ENCODE results near the gene ATG16L1. TPM values are rescaled to one million over a fixed set of nuclear protein-coding genes. Genes with fewer than 3 reads are reported as not detected.

ATG16L1 gene
- total RNA-seq, 1 experiment from 2014 or later, result 34.2 TPM

DNA sequence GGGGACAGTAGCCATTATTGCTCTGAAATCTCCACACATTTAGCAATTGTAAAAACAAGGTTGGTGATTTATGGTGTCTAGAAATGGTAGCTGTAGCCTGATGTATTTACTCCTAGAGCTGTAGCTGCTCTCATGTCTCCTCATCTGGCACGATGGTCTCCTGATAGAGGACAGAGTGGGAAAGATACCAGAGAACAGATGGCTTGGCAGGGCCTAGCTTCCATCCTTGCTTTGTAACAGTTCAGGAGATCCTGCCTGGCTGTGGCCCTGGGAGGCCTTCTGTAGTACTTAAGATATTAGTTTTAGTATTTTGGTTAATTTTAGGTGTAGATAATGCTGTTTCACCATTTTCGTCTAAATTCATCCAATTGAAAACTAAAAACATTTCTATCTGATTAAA, 6.7 kb downstream of the ATG16L1 start:
- DNase-seq (ENCODE audit: low read depth), result no peak

DNA sequence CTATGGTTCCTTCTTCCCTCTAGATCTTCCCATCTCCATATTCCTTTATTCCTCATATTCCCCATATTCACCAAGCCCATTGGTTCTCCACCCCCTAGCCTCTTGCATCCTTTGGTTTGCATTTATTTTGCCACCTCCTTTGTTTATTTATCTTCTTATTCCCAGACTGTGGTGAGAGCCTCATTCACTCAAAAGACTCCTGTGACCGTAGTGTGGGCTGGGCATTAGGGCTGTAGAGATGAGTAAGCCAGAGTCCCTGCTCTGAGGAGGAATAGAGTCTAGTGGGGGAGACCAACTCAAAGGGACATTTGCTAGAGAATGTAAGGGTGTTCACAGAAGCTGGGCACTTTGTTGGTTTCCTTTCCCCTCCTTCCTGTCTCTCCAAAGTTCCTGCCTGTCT, 8.3 kb downstream of the ATG16L1 start:
- DNase-seq (ENCODE audit: low read depth), result no peak

DNA sequence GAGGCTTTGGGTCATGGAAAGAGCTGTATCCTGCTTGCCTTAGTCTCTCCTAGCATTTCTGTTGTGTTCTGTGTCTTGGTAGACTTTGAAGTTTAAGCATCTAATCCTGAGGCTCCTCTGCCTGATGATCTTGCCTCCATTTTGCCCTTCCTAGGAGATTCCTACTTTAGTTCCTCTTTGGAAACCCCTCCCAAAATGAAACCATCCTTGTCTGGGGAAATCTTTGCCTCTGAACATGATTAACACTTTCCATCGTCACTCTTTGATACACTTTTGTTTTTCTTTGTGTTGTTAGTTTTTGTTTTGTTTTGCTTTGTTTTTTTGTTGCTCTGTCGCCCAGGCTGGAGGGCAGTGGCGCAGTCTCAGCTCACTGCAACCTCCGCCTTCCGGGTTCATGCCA, 9.2 kb downstream of the ATG16L1 start:
- no peak for DNase-seq (ENCODE audit: low read depth)

DNA sequence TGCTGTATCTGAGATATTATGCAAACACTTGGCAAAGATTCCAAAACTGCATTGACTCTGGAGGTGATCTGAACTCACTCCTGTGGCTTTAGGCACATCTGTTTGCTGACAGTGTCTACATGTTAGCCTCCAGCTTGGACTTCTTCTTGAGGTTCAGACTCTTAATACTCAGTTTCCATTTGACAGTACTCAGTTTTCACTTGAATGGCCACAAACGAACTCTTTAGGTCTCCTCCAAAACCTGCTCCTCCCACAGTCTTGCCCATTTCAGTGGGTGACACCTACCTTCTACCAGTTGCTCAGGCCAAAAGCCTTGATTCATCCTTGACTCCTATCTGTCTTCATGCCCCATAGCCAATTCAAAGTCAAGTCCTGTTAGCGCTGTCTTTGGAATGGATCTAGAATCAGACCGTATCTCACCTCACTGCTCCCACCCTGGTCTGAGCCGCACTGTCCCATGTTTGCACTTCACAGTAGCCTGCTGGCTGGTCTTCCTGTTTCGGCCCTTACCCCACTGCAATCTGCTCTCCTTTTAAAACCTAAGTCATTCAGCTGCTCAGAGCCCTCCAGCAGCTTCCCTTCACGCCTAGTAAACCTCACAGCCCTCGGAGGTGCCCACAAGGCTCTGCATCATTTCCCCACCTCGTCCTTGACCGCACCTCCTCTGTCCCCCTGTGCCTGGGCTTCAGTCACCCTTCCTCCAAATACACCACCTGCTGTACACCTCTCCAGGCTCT, 10.5 kb downstream of the ATG16L1 start:
- no peak for DNase-seq (ENCODE audit: low read depth)

DNA sequence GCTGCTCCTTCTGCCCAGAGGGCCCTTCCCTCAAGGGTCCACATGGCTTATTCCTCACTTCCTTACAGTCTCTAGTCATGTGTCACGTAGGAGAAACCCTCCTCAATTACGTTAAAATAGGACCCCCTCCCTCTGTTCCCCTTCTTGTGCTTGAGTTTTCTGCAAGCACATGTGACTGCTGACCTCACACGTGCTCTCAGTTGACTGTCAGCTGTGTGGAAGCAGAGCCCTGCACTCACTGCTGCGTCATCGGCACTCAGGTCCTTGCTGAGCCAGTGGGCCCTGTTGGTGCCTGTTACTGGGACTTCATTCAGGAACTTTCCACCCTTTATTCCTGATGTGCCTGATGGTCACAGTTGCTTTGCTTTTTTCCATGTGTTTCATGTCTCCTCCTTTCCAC, 11.1 kb downstream of the ATG16L1 start:
- no peak for DNase-seq (ENCODE audit: low read depth)

DNA sequence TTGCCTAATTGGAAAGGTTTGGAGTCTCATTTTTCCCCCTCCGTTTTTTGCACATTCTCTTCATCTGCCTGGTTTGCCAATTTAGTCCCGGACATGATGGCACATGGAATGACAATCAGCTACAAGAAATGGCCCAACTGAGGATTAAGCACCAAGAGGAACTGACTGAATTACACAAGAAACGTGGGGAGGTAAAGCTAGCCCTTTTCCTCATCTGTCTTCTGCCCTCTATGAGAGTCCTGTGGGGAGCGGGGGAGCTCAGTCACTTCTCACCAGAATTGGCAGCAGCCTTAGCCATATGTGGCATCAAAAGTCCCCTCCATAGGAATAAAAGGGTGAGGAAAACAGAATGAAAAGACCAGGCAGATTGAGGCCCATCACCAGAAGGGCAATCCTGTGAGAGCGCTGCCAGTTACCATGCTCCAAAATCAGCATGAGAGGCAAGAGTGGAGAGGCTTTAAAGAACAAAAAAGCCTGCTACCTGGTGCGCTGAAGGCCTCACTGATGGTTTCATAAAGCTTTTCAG, 11.6 kb downstream of the ATG16L1 start:
- no peak for DNase-seq (ENCODE audit: low read depth)

DNA sequence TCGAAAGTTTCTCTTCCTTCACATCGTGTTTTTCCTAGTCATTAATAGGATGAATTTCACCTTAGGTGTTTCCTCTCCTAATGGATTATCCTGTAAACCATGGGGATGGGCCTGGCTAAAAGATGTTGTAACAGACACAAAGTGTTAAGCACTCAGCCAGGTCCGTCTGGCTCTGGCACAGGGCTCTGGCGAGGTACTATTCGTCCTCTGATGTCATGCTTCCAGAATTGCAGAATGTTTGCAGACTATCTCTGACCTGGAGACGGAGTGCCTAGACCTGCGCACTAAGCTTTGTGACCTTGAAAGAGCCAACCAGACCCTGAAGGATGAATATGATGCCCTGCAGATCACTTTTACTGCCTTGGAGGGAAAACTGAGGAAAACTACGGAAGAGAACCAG, 13.2 kb downstream of the ATG16L1 start:
- no peak for DNase-seq (ENCODE audit: low read depth)

DNA sequence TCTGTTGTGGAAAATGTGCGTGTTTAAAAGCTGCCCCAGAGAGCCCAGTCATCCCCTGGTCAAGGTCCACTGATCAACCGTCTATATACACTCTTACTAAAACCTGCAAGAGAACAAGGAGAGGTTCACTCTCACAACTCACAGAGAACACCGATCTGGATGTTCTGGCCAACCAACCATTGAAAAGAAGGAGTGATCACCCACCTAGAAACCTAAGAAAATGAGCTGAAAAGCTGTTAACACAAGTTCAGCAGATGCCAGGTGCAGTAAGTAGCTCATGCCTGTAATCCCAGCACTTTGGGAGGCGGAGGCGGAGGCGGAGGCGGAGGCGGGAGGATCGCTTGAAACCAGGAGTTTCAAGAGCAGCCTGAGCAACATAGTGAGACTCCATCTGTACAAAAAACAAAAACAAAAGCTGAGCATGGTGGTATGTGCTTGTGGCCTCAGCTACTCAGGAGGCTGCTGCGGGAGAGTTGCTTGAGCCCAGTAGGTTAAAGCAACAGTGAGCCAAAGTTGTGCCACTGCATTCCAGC, 14.5 kb downstream of the ATG16L1 start:
- DNase-seq (ENCODE audit: low read depth), result no peak

DNA sequence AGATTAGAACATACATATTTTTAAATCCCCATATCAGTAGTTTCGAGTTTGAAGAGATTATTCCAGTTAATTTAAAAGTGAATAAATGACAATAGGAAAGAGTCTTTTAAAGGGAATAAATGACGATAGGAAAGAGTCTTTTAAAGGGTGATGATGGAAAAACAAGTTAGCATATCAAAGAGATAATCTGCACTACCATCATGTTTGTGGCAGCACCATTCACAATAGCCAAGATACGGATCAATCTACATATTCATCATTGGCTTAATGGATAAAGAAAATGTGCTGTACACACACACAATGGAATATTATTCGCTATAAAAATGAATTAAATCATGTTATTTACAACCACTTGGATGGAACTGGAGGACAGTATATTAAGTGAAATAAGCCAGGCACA, 15.0 kb downstream of the ATG16L1 start:
- DNase-seq (ENCODE audit: low read depth), result no peak

DNA sequence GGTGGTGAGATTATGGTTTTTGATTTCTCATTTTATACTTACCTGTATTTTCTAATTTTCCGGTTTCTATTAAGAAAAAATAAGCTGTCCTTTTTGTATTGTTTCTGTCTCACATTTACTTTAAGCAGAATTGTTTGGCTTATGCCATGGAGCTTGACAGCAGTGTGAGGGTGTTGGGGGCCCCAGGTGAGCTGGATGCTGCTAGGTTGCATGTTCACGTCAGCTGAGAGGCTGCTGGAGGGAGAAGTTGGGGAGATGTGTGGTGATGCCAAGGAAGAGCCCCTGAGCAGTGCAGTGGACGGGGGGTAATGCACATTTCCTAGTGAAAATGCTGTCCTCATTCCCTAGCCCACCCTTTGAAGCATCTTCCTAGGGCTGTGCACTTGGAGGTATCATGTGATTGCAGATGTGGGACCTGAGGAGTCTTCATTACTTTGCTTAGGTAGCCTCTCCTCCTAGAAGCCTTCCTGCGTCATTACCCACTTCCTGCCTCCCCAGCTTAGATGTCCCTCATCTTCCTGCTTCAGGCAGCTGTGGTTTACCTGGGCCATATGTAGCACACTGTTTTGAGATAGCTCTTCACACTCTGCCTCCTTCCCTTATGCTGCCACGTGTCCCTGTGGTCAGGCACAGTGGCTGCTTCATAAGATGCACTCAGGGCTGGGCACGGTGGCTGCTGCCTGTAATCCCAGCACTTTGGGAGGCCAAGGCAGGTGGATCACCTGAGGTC, 16.2 kb downstream of the ATG16L1 start:
- DNase-seq (ENCODE audit: low read depth), result no peak

DNA sequence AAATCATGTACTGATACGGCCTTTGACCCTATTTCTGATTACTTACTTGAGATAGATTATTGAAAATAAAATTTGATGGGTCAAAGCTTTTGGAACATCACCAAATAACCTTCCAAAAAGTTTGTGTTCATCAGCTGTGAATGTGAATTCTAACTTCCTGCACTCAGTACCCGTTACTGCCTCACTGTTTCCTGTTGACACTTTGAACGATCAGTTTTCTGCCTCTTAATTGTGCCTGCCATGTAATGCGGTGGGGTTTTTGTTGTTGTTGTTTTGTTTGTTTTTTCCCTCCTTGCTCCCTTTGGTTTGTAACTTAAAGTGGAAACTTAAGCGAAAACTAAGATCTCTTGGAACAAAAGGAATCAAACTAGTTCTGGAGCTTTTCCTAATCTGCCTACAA, 18.9 kb downstream of the ATG16L1 start:
- DNase-seq (ENCODE audit: low read depth), result no peak

DNA sequence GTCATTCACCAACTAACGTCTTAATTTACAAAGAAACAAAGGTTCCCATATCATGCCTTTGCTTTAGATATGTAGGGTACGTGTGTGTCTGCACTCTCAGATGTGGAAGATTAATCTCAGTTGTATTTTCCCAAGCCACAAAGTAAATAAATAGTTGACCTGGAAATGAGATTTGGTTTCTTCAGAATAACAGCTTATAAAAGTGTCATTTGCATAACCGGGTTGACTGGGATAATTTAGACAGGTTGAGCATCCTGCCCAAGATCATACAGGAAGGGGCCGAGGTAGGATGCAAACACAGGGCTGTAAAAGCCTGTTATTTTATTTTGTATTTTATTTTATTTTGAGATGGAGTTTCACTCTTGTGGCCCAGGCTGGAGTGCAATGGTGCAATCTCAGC, 19.5 kb downstream of the ATG16L1 start:
- DNase-seq (ENCODE audit: low read depth), result no peak

DNA sequence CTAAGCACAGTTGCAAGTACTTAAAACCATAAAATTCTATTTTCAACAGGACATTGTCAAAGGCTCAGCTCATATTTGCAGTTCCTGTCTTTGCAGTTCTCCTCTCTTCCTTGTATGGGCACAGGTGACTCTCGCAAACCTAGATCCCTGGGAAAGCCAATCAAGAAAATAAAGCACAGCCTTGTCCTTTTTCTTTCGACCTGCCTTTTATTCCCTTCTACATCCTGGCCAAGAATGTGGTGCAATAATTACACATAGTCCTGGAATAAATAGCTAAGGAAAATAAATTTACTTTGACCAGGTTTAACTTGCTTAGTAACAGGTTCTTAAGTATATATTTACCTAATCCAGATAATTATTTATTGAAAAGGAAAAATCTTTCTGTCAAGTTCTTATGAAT, 20.2 kb downstream of the ATG16L1 start:
- DNase-seq (ENCODE audit: low read depth), result no peak

DNA sequence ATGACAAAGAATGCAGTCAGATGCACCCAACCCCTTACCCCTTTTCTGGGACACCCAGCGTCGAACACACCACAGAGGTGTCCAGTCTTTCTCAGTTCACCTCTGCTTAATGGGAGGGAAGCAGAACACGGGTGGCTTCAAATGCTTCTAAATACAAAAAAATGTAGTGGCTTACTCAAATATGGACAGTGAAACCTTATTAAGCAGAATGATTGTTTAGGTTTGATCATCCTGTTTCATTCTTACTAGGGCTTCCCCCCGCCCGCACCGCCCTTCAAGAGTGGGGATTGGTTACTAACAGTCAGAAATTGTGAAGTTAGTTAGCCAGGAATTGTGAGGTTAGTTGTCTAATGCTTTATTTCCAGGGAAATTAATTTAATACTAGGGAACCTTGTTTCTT, 21.6 kb downstream of the ATG16L1 start:
- no peak for DNase-seq (ENCODE audit: low read depth)

DNA sequence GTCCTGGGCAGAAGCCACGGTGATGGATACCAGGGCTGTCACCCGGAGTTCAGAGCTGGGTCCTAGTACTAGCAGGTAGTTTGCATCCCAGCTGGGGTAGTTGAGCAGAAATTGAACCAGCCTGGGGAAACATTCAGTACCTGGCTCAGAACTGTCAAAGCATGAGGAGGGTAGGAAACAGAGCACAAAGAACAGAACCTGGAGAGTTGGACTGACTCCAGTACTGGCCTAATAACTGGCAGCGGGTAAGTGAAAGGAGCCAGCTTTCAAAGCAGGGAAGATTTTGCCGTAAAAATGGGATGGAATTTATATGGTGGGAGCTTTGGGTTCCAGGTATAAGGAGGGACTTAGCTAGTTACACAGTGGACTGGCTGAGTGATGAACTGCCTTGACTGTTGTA, 23.8 kb downstream of the ATG16L1 start:
- DNase-seq (ENCODE audit: low read depth), result no peak

DNA sequence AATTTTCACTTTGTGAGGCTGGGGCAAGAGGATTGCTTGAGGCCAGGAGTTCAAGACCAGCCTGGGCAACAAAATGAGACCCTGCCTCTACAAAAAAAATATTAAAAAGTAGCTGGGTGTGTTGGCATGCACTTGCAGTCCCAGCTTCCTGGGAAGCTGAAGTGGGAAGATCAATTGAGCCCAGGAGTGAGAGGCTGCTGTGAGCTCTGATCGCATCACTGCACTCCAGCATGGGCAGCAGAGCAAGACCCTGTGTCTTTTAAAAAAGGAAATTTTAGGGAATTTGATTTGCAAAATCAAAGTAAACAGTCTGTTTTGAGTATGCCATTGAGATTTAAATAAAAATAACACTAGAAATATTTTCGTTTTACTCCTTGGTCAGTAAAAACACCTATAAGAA, 27.4 kb downstream of the ATG16L1 start:
- DNase-seq (ENCODE audit: low read depth), result no peak

DNA sequence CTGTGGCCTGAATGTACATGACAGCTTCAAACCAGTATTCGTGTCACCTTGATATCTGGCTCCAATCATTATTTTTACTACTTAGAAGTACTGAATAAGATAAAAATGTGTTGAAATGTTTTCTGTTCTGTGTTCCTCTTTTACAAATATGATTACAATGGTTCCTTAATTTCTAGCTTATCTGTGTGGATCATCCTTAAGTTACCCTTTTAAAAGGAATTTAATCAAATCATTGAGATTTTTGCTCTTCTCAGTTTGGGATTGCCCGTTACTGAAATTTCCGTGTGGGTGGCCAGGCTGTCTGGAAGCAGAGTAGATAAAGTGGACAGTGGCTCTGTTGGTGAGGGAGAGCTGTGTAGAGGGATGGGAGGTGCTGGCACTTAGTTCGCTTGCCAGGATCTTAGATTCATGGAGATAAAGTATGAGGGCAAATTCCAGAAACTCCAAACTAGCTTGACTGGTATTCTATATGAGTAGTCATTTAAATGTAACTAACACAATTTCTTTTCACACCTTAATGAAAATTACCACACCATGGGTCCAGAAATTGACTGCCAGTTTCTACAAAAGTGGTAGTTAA, 28.7 kb downstream of the ATG16L1 start:
- DNase-seq (ENCODE audit: low read depth), result no peak

DNA sequence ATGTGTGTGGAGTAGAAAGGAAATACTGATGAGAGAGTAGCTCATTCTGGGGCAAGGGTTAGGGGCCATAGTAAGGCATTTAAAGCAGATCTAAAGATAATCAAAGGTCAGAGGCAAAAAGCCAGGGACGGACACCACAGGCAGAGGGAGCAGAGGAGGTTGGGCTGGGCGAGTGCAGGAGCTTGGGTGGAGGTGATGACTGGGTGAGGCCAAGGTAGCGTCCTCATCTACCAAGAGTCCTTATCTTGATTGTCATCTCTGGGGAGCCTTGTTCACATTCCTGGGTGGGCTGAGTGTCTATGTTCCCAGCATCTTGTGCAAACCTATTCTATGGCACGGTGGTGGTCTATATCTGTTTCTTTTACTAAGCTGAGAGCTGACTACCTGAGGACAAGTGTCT, 30.1 kb downstream of the ATG16L1 start:
- no peak for DNase-seq (ENCODE audit: low read depth)

DNA sequence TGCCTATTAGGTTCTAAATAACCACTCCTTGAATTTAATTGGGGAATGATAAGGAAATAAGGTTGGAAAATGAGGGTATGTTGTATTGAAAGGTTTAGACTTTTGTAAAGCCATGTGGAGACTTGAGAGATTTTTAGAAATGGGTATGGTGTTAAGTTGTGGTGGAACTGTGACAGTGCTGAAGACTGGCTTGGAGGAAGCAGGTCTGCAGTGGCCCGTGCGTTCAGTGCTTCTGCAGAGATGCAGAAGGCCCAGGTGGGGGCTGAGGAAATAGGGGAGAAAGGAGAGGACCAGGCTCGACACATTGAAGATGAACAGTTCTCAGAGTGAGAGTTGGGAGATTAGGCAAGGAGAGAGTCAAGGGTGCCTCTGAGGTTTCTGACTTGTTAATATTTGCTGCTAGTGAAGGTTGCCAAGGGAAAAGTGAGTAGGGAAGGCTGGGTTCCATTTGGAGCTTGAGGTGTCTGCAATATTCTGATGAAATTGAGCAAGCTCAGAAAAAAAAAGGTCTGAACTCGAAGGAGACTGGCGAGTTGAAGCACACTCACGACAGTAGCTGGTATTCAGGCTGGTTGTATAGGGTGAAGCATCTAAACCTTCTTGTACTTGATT, 30.6 kb downstream of the ATG16L1 start:
- DNase-seq (ENCODE audit: low read depth), result no peak

DNA sequence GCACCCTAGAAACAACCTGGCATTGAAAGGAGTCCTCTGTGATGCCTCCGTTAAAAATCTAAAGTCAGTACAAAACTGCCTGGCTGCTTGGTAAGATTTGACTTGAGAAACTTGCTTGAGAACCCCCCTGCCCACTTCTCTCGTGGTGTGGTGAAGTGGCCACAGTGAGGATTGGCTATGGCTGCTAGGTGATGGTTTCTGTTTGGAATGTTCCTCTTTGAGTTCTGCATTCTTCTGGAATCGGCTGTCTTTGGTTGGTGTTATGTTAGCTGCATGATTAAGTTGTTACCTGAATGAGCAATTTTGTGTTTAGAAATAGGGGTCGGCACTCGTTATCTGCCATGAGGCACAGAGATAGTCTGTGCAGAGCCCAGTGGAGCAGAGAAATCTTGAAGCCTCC, 34.4 kb downstream of the ATG16L1 start:
- DNase-seq (ENCODE audit: low read depth), result peak; percentile 3

DNA sequence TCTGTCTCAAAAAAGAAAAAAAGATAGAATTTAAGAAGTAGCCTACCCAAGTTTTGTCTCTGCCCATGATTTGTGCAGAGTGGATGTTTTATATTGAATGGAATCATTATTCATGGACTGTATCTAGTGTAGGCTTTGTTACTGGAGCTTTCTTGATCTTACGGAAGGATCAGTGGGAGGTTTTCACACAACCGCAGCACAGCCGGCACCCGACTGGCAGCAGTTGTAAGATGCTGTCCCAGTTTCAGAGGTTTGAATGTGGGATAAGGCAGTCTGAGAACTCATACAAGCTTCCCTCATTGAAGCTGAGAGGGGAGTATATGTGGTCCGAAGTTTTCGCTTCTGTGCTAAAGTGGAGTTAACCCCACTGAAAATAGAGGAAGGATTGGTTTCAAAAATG, 36.4 kb downstream of the ATG16L1 start:
- no peak for DNase-seq (ENCODE audit: low read depth)

DNA sequence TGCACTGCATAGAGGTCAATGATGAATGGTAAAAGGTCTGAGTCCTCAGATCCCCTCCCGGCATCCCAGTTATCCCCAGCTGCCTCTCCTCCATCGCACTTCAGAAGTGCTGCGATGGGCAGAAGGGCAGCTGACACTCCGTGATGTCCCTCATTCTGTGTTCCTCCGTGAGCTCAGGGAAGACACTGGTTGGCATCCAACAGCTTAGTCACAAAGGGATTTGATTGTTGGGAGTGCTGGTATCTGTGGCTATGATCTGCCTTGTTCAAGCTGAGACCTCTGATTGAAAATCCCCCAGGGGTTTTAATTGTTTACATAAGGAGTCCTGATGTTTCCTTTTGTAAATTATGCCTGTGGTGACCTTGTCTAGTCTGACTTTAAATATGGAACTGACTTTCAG, 37.2 kb downstream of the ATG16L1 start:
- peak; percentile 6 for DNase-seq (ENCODE audit: low read depth)
